ENCODE results near the gene MAMDC2. TPM values are rescaled to one million over a fixed set of nuclear protein-coding genes. Genes with fewer than 3 reads are reported as not detected.

Gene MAMDC2
- total RNA-seq, 1 donor from 2014 or later = 0.10 TPM

DNA sequence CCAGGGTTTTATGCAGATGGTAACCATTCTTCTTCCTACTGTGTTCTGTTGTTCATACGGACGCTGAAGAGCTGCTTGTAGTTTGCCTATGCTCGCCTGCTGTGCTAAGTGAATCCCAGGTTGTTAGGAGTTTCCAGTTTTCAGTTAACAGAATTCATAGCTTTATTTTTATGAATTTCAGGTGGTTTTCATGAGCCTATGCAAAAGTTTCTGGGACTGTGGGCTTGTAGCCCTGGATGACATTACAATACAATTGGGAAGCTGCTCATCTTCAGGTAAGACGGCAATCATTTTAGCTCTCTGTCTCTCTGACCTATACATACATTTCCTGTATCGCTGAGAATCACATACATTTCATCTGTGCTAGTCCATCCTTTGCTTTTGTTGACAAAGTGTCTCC, 124.9 kb downstream of the MAMDC2 start:
- Mint-ChIP-seq H3K9me3 (ENCODE audit: unreplicated experiment) (no peaks in the 10 kb centered on the region), H3K27ac (ENCODE audit: unreplicated experiment) (no peak overlapping the region), H3K4me3 (ENCODE audit: unreplicated experiment) (no peak overlapping the region), H3K27me3 (ENCODE audit: unreplicated experiment) (no peaks in the 10 kb centered on the region), H3K4me1 (ENCODE audit: unreplicated experiment) (no peaks in the 10 kb centered on the region), H3K36me3 (ENCODE audit: low read depth, unreplicated experiment) (no peaks in the 10 kb centered on the region)
- DNase-seq (ENCODE audit: low spot score) = no peak
- TF ChIP-seq CTCF (IDR thresholded peaks at IDR 0.05; ENCODE audit: unreplicated experiment) = no peak

GRCh38 chr9:70169222-70169621, 125.6 kb downstream of the MAMDC2 start:
- Mint-ChIP-seq H3K27ac (ENCODE audit: unreplicated experiment) (no peak overlapping the region), H3K4me1 (ENCODE audit: unreplicated experiment) (no peaks in the 10 kb centered on the region), H3K36me3 (ENCODE audit: low read depth, unreplicated experiment) (no peaks in the 10 kb centered on the region), H3K27me3 (ENCODE audit: unreplicated experiment) (no peaks in the 10 kb centered on the region), H3K9me3 (ENCODE audit: unreplicated experiment) (no peaks in the 10 kb centered on the region), H3K4me3 (ENCODE audit: unreplicated experiment) (no peak overlapping the region)
- DNase-seq (ENCODE audit: low spot score) = no peak
- no peak for TF ChIP-seq CTCF (IDR thresholded peaks at IDR 0.05; ENCODE audit: unreplicated experiment)

DNA sequence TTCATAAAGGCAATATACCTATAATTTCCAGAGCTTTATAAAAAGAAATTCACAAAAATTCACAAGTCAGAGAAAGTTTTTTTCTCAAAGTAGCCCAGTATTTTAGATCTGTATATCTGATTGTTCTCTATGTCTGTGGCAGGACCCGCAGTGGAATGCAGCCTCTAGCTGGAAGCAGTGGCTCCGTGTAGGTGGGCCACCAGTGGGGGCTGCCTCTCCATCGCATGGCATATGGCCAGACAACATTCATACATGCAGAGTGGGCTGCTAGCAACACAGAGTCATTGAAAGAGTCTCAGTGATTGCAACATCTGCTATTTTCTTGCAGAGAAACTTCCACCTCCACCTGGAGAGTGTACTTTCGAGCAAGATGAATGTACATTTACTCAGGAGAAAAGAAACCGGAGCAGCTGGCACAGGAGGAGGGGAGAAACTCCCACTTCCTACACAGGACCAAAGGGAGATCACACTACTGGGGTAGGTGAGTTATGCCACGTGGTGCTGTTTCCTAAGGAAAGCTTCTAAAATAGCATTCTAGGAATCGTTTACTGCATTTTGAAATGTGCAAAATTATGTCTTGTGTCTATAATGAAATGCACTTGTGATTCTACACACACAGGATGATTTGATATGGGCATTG, 126.6 kb downstream of the MAMDC2 start:
- Mint-ChIP-seq H3K27ac (ENCODE audit: unreplicated experiment) (no peak overlapping the region), H3K4me3 (ENCODE audit: unreplicated experiment) (no peak overlapping the region)
- no peak for TF ChIP-seq CTCF (IDR thresholded peaks at IDR 0.05; ENCODE audit: unreplicated experiment)

DNA sequence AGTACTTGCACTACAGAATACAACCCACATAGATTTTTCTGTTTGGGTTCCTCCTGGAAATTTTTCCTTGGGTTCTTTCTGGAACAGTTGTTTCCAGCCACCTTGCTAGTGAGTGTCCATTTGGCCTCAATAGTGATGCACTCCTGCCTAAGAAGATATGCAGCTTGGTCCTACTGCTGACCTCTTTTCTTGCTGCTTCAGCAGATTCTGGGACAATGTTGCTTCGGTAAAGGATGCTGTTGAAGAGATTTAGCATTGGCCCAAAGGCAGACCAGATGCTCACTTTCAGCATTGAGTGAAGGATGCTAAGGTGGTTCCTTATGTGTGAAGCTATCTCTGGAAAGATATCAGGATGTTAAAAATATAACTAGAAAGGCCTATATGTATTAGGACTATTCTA, 128.9 kb downstream of the MAMDC2 start:
- Mint-ChIP-seq H3K27ac (ENCODE audit: unreplicated experiment) (no peak overlapping the region), H3K4me3 (ENCODE audit: unreplicated experiment) (no peak overlapping the region), H3K27me3 (ENCODE audit: unreplicated experiment) (no peaks in the 10 kb centered on the region), H3K4me1 (ENCODE audit: unreplicated experiment) (no peaks in the 10 kb centered on the region), H3K36me3 (ENCODE audit: low read depth, unreplicated experiment) (no peaks in the 10 kb centered on the region), H3K9me3 (ENCODE audit: unreplicated experiment) (no peaks in the 10 kb centered on the region)
- TF ChIP-seq CTCF (IDR thresholded peaks at IDR 0.05; ENCODE audit: unreplicated experiment) = no peak
- no peak for DNase-seq (ENCODE audit: low spot score)

More for the DNA sequence above, 126.6 kb downstream of the MAMDC2 start:
- no peaks in the 10 kb centered on the region for H3K27me3 Mint-ChIP-seq (ENCODE audit: unreplicated experiment)
- no peaks in the 10 kb centered on the region for H3K4me1 Mint-ChIP-seq (ENCODE audit: unreplicated experiment)
- H3K36me3 Mint-ChIP-seq (ENCODE audit: low read depth, unreplicated experiment) = no peaks in the 10 kb centered on the region
- DNase-seq (ENCODE audit: low spot score) = no peak
- H3K9me3 Mint-ChIP-seq (ENCODE audit: unreplicated experiment) = no peaks in the 10 kb centered on the region

GRCh38 chr9:70177121-70177520, 133.5 kb downstream of the MAMDC2 start:
- Mint-ChIP-seq H3K4me1 (ENCODE audit: unreplicated experiment) (no peaks in the 10 kb centered on the region), H3K27ac (ENCODE audit: unreplicated experiment) (no peak overlapping the region), H3K27me3 (ENCODE audit: unreplicated experiment) (no peaks in the 10 kb centered on the region), H3K4me3 (ENCODE audit: unreplicated experiment) (no peak overlapping the region), H3K9me3 (ENCODE audit: unreplicated experiment) (no peaks in the 10 kb centered on the region), H3K36me3 (ENCODE audit: low read depth, unreplicated experiment) (no peaks in the 10 kb centered on the region)
- DNase-seq (ENCODE audit: low spot score) = no peak
- TF ChIP-seq CTCF (IDR thresholded peaks at IDR 0.05; ENCODE audit: unreplicated experiment) = no peak

Data from endothelial cell (in vitro differentiated cells).